ENCODE results near the gene S100A1.
A peak's percentile ranks its signal among the peaks of the same experiment; 100 is the strongest.

S100A1 gene

DNA sequence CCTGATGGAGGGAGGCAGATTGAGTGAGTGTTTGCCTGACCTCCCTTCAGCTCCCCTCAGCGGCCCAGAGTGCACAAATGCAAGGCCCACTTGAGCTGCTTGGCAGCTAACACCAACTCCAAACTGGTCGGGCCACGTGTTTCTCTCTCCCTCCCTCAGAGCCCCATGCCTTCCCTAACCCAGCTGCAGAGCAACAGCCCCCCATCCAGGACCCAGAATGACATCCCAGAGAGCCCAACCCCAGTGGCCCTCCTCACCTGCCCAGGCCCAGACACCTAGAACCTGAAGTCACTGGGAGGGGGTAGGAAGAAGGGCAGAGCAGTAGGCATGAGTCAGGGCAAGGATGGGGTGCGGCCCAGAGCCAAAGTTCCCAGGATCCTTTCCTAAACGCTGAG lies 11.3 kb upstream of the S100A1 start:
- no peak overlapping the region for H3K27ac ChIP-seq (ENCODE audit: low read depth, low read length)
- no peak overlapping the region for H3K4me3 ChIP-seq (ENCODE audit: low read length)
- H3K9me3 ChIP-seq (ENCODE audit: control insufficient read depth, insufficient read depth, low read length) = no peaks in the 10 kb centered on the region
- no peaks in the 10 kb centered on the region for H3F3A ChIP-seq (ENCODE audit: control insufficient read depth, insufficient read depth)
- no peak overlapping the region for H3K4me2 ChIP-seq (ENCODE audit: low read length)
- H4K20me1 ChIP-seq (ENCODE audit: control insufficient read depth, insufficient read depth, low read depth, low read length) = no peaks in the 10 kb centered on the region
- TF ChIP-seq, protein P1, sequence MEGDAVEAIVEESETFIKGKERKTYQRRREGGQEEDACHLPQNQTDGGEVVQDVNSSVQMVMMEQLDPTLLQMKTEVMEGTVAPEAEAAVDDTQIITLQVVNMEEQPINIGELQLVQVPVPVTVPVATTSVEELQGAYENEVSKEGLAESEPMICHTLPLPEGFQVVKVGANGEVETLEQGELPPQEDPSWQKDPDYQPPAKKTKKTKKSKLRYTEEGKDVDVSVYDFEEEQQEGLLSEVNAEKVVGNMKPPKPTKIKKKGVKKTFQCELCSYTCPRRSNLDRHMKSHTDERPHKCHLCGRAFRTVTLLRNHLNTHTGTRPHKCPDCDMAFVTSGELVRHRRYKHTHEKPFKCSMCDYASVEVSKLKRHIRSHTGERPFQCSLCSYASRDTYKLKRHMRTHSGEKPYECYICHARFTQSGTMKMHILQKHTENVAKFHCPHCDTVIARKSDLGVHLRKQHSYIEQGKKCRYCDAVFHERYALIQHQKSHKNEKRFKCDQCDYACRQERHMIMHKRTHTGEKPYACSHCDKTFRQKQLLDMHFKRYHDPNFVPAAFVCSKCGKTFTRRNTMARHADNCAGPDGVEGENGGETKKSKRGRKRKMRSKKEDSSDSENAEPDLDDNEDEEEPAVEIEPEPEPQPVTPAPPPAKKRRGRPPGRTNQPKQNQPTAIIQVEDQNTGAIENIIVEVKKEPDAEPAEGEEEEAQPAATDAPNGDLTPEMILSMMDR (IDR thresholded peaks at IDR 0.05; ENCODE audit: low read depth, low read length, poor library complexity, severe bottlenecking) = no peak
- no peak for TF ChIP-seq EZH2phosphoT487 (IDR thresholded peaks at IDR 0.05; ENCODE audit: borderline replicate concordance, low read length)
- no peaks in the 10 kb centered on the region for H3K79me2 ChIP-seq (ENCODE audit: control insufficient read depth, low read length)
- H3K9me2 ChIP-seq (replicated peaks; ENCODE audit: control insufficient read depth, low read length) = no peaks in the 10 kb centered on the region
- peaks cover 8% of the 10 kb centered on the region for H3K4me1 ChIP-seq (ENCODE audit: control insufficient read depth, low read length)
- peaks cover 22% of the 10 kb centered on the region for H3K36me3 ChIP-seq (ENCODE audit: control insufficient read depth, low read length)
- no peaks in the 10 kb centered on the region for H3K27me3 ChIP-seq (ENCODE audit: control insufficient read depth, low read length)

- Histone ChIP-seq H3K9me2 (replicated peaks; ENCODE audit: control insufficient read depth, low read length) (no peaks in the 10 kb centered on the region), H3K4me1 (ENCODE audit: control insufficient read depth, low read length) (peaks cover 16% of the 10 kb centered on the region), H3K9me3 (ENCODE audit: control insufficient read depth, insufficient read depth, low read length) (no peaks in the 10 kb centered on the region), H3K27me3 (ENCODE audit: control insufficient read depth, low read length) (no peaks in the 10 kb centered on the region), H4K20me1 (ENCODE audit: control insufficient read depth, insufficient read depth, low read depth, low read length) (no peaks in the 10 kb centered on the region), H3F3A (ENCODE audit: control insufficient read depth, insufficient read depth) (no peaks in the 10 kb centered on the region), H3K36me3 (ENCODE audit: control insufficient read depth, low read length) (peaks cover 27% of the 10 kb centered on the region), H3K79me2 (ENCODE audit: control insufficient read depth, low read length) (no peaks in the 10 kb centered on the region), H3K4me3 (ENCODE audit: low read length) (no peak overlapping the region), H3K27ac (ENCODE audit: low read depth, low read length) (no peak overlapping the region), H3K4me2 (ENCODE audit: low read length) (no peak overlapping the region)
- TF ChIP-seq, protein P1 (IDR thresholded peaks at IDR 0.05; ENCODE audit: low read depth, low read length, poor library complexity, severe bottlenecking) = peak; percentile 76
- TF ChIP-seq EZH2phosphoT487 (IDR thresholded peaks at IDR 0.05; ENCODE audit: borderline replicate concordance, low read length) = no peak
Measured at GRCh38 chr1:153617663-153618062, 10.6 kb upstream of the S100A1 start.

GRCh38 chr1:153619171-153619570 lies 9.1 kb upstream of the S100A1 start:
- no peak for TF ChIP-seq EZH2phosphoT487 (IDR thresholded peaks at IDR 0.05; ENCODE audit: borderline replicate concordance, low read length)
- TF ChIP-seq, protein P1 (IDR thresholded peaks at IDR 0.05; ENCODE audit: low read depth, low read length, poor library complexity, severe bottlenecking) = no peak
- H3K9me3 ChIP-seq (ENCODE audit: control insufficient read depth, insufficient read depth, low read length) = no peaks in the 10 kb centered on the region
- H4K20me1 ChIP-seq (ENCODE audit: control insufficient read depth, insufficient read depth, low read depth, low read length) = no peaks in the 10 kb centered on the region
- H3K4me1 ChIP-seq (ENCODE audit: control insufficient read depth, low read length) = peaks cover 31% of the 10 kb centered on the region
- no peaks in the 10 kb centered on the region for H3K9me2 ChIP-seq (replicated peaks; ENCODE audit: control insufficient read depth, low read length)
- peaks cover 33% of the 10 kb centered on the region for H3K36me3 ChIP-seq (ENCODE audit: control insufficient read depth, low read length)
- no peak overlapping the region for H3K4me3 ChIP-seq (ENCODE audit: low read length)
- no peak overlapping the region for H3K4me2 ChIP-seq (ENCODE audit: low read length)
- H3K79me2 ChIP-seq (ENCODE audit: control insufficient read depth, low read length) = no peaks in the 10 kb centered on the region
- H3K27ac ChIP-seq (ENCODE audit: low read depth, low read length) = no peak overlapping the region
- H3F3A ChIP-seq (ENCODE audit: control insufficient read depth, insufficient read depth) = no peaks in the 10 kb centered on the region
- no peaks in the 10 kb centered on the region for H3K27me3 ChIP-seq (ENCODE audit: control insufficient read depth, low read length)
